Jurkat, Clone E6-1 (cell line): Measurements from ENCODE around the gene MEN1.
"Not testable (repeated sequence)": the region's sequence is repeated elsewhere in the genome, so short reads cannot be mapped to it uniquely, and the experiment has no call there.

Experiments
- DNase-seq: peaks from one replicate; pipeline ENCODE4 v3.0.0-alpha.2; 2011; ENCODE audit warnings: low read depth, low spot score
- H3K4me3 ChIP-seq: 2 replicates; pipeline ENCODE4 v1.5.1; 2011; ENCODE audit warnings: mild to moderate bottlenecking, low read length, control low read depth, moderate library complexity

The MEN1 gene

GRCh38 chr11:64834723-64835615 is 24.6 kb upstream of the MEN1 start:
- no peak overlapping the region for H3K4me3 ChIP-seq
- no peak for DNase-seq

GRCh38 chr11:64834031-64834722 is 23.8 kb upstream of the MEN1 start:
- DNase-seq: no peak
- no peak overlapping the region for H3K4me3 ChIP-seq

- no peak for DNase-seq
- no peak overlapping the region for H3K4me3 ChIP-seq
These were observed 23.2 kb upstream of the MEN1 start for GRCh38 chr11:64833509-64833908.

- no peak for DNase-seq
- no peak overlapping the region for H3K4me3 ChIP-seq
These were observed 22.8 kb upstream of the MEN1 start for GRCh38 chr11:64833198-64833502.

- no peak overlapping the region for H3K4me3 ChIP-seq
- no peak for DNase-seq
These were observed 22.3 kb upstream of the MEN1 start for GRCh38 chr11:64832467-64833197.

- DNase-seq: no peak
- H3K4me3 ChIP-seq: no peak overlapping the region
These were observed 21.1 kb upstream of the MEN1 start for GRCh38 chr11:64831411-64831891.

- H3K4me3 ChIP-seq: no peak overlapping the region
These were observed 19.3 kb upstream of the MEN1 start for GRCh38 chr11:64829536-64830251.

GRCh38 chr11:64827451-64827839 is 17.1 kb upstream of the MEN1 start:
- H3K4me3 ChIP-seq: no peak overlapping the region
- DNase-seq: no peak

More at GRCh38 chr11:64829536-64830251, 19.3 kb upstream of the MEN1 start:
- DNase-seq: no peak

- H3K4me3 ChIP-seq: no peak overlapping the region
- no peak for DNase-seq
These were observed 16.5 kb upstream of the MEN1 start for GRCh38 chr11:64826578-64827450.

- H3K4me3 ChIP-seq: no peak overlapping the region
- DNase-seq: no peak
These were observed 15.7 kb upstream of the MEN1 start for GRCh38 chr11:64826062-64826461.

GRCh38 chr11:64823568-64824119 is 13.3 kb upstream of the MEN1 start:
- DNase-seq: no peak

GRCh38 chr11:64817476-64817875 is 7.1 kb upstream of the MEN1 start:
- DNase-seq: no peak

More at GRCh38 chr11:64823568-64824119, 13.3 kb upstream of the MEN1 start:
- H3K4me3 ChIP-seq: no peak overlapping the region

GRCh38 chr11:64815433-64815832 is 5.1 kb upstream of the MEN1 start:
- H3K4me3 ChIP-seq, DNase-seq: not testable (repeated sequence)

More at GRCh38 chr11:64817476-64817875, 7.1 kb upstream of the MEN1 start:
- H3K4me3 ChIP-seq: no peak overlapping the region

GRCh38 chr11:64814712-64815187 is 4.4 kb upstream of the MEN1 start:
- H3K4me3 ChIP-seq: no peak overlapping the region

GRCh38 chr11:64813826-64814225 is 3.5 kb upstream of the MEN1 start:
- no peak for DNase-seq

More at GRCh38 chr11:64814712-64815187, 4.4 kb upstream of the MEN1 start:
- no peak for DNase-seq

GRCh38 chr11:64810891-64811272 is 531 bp upstream of the MEN1 start:
- DNase-seq: peak; percentile 56
- peak overlapping the region; percentile 80 for H3K4me3 ChIP-seq

More at GRCh38 chr11:64813826-64814225, 3.5 kb upstream of the MEN1 start:
- H3K4me3 ChIP-seq: no peak overlapping the region

- peak overlapping the region; percentile 80 for H3K4me3 ChIP-seq
- DNase-seq: no peak
These were observed 540 bp downstream of the MEN1 start for GRCh38 chr11:64809781-64810241.

- no peak overlapping the region for H3K4me3 ChIP-seq
- no peak for DNase-seq
These were observed 4.9 kb downstream of the MEN1 start for GRCh38 chr11:64805481-64805880.
